ENCODE measurements around the gene CENPP. TPM values are rescaled to one million over a fixed set of nuclear protein-coding genes. Genes with fewer than 3 reads are reported as not detected.
"Not testable (repeated sequence)": the region's sequence is repeated elsewhere in the genome, so short reads cannot be mapped to it uniquely, and the experiment has no call there.

CENPP gene
- total RNA-seq, 1 experiment from 2014 or later = 10.3 TPM

- no peaks in the 10 kb centered on the region for H3K36me3 ChIP-seq (replicated peaks; ENCODE audit: control insufficient read depth, insufficient read depth, low read length)
- no peak for DNase-seq
- H3K4me3 ChIP-seq (ENCODE audit: insufficient read depth, low read depth, low read length) = no peak overlapping the region
- no peaks in the 10 kb centered on the region for H3K27me3 ChIP-seq (ENCODE audit: control insufficient read depth, insufficient read depth, low read length)
These were observed 83.2 kb downstream of the CENPP start for GRCh38 chr9:92408747-92409478.

DNA sequence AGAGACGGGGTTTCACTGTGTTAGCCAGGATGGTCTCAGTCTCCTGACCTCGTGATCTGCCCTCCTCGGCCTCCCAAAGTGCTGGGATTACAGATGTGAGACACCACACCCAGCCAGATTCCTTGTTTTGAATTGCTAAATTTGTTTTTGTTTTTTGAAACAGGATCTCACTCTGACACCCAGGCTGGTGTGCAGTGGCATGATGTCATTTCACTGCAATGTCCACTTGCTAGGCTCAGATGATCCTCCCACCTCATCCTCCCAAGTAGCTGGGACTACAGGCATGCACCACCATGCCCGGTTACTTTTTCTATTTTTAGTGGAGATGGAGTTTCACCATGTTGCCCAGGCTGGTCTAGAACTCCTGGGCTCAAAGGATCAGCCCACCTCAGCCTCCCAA is 85.4 kb downstream of the CENPP start:
- not testable (repeated sequence) for H3K27me3 ChIP-seq (ENCODE audit: control insufficient read depth, insufficient read depth, low read length); DNase-seq; H3K4me3 ChIP-seq (ENCODE audit: insufficient read depth, low read depth, low read length); H3K36me3 ChIP-seq (replicated peaks; ENCODE audit: control insufficient read depth, insufficient read depth, low read length)

DNA sequence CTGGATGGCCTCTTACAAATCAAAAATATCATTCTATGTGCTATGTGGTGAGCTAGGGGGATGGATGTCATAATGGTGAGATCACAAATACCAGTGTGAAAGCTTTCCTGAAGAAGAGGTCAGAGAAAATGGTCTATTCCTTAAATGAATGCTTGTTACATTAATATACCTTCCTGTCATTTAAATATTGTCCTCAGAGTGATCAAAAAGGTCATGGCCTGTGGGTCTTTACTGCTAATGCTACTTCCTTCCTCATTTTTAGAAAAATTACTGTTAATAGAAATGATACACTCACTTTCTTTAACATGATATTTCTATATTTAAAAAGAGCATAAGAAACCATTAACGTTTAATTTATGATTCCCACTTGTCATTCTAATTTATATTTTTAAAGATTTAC is 88.8 kb downstream of the CENPP start:
- Histone ChIP-seq H3K36me3 (replicated peaks; ENCODE audit: control insufficient read depth, insufficient read depth, low read length) (no peaks in the 10 kb centered on the region), H3K4me3 (ENCODE audit: insufficient read depth, low read depth, low read length) (no peak overlapping the region), H3K27me3 (ENCODE audit: control insufficient read depth, insufficient read depth, low read length) (no peaks in the 10 kb centered on the region)
- no peak for DNase-seq

- Histone ChIP-seq H3K27me3 (ENCODE audit: control insufficient read depth, insufficient read depth, low read length) (no peaks in the 10 kb centered on the region), H3K36me3 (replicated peaks; ENCODE audit: control insufficient read depth, insufficient read depth, low read length) (no peaks in the 10 kb centered on the region), H3K4me3 (ENCODE audit: insufficient read depth, low read depth, low read length) (no peak overlapping the region)
- DNase-seq = no peak
These were observed 97.0 kb downstream of the CENPP start for GRCh38 chr9:92422611-92423338.

- H3K27me3 ChIP-seq (ENCODE audit: control insufficient read depth, insufficient read depth, low read length) = no peaks in the 10 kb centered on the region
- H3K4me3 ChIP-seq (ENCODE audit: insufficient read depth, low read depth, low read length) = no peak overlapping the region
- H3K36me3 ChIP-seq (replicated peaks; ENCODE audit: control insufficient read depth, insufficient read depth, low read length) = no peaks in the 10 kb centered on the region
- no peak for DNase-seq
These were observed 97.9 kb downstream of the CENPP start for GRCh38 chr9:92423612-92424011.

- Histone ChIP-seq H3K27me3 (ENCODE audit: control insufficient read depth, insufficient read depth, low read length) (no peaks in the 10 kb centered on the region), H3K4me3 (ENCODE audit: insufficient read depth, low read depth, low read length) (no peak within 1 kb of the TSS), H3K36me3 (replicated peaks; ENCODE audit: control insufficient read depth, insufficient read depth, low read length) (no peaks in the 10 kb centered on the region)
- DNase-seq = no peak
These were observed 98.6 kb downstream of the CENPP start, which contains the start of gene OMD for GRCh38 chr9:92424340-92424739. Gene OMD, minus strand, starts transcription at chr9:92424471. Its CDS starts 6,913 bp downstream, at chr9:92417558.

DNA sequence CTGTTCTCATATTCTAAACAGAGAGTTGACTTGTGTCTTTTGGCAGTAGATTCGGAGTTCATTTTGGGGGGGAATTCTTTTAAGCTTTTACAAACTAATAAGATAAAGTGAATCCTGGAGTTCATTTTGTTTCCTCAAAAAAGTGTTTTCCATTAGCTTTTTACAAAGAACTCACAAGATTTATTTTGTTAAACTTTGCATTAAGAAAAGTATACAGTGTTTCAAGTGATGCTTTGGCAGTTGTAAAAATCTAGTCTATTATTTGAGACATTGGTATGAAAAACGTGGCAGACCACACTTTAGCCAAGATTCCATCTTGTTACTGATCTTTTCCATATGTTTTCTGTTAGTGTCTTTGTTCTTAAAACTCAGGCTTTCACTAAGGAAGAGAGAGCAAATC is 99.7 kb downstream of the CENPP start:
- Histone ChIP-seq H3K27me3 (ENCODE audit: control insufficient read depth, insufficient read depth, low read length) (no peaks in the 10 kb centered on the region), H3K36me3 (replicated peaks; ENCODE audit: control insufficient read depth, insufficient read depth, low read length) (no peaks in the 10 kb centered on the region), H3K4me3 (ENCODE audit: insufficient read depth, low read depth, low read length) (no peak overlapping the region)
- no peak for DNase-seq

DNA sequence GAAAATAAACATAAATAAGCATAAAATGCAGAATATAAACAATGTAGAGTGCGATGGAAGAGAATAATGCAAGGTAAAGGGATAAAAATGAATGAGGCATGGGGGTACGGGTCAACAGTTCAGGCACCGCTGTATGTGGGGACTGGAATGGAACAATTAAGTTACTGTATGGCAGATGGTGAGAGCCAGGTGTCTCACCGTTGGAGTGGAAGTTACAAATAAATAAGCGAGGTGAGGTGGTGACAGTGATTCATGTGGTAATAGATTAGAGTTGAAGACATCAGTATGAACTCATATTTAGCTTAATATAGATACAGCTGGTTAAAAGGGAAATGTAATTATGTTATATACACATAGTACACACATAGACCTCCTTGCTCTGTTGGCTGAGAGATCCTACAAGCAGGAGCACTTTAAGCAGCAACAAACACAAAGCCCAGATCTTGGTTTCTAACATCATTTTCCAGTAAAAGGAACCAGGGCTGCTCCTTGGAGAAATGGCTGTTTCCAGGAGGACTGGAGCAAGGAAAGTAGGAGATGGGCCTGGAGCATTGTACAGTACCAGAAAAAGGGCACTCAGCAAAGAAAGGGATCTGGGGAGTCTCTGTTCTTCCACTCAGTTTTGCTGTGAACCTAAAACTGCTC is 100.9 kb downstream of the CENPP start:
- H3K36me3 ChIP-seq (replicated peaks; ENCODE audit: control insufficient read depth, insufficient read depth, low read length) = no peaks in the 10 kb centered on the region

GRCh38 chr9:92429836-92430235 is 104.1 kb downstream of the CENPP start:
- no peaks in the 10 kb centered on the region for H3K36me3 ChIP-seq (replicated peaks; ENCODE audit: control insufficient read depth, insufficient read depth, low read length)
- no peaks in the 10 kb centered on the region for H3K27me3 ChIP-seq (ENCODE audit: control insufficient read depth, insufficient read depth, low read length)
- DNase-seq = no peak
- H3K4me3 ChIP-seq (ENCODE audit: insufficient read depth, low read depth, low read length) = no peak overlapping the region

More for the DNA sequence above, 100.9 kb downstream of the CENPP start:
- H3K4me3 ChIP-seq (ENCODE audit: insufficient read depth, low read depth, low read length) = no peak overlapping the region
- H3K27me3 ChIP-seq (ENCODE audit: control insufficient read depth, insufficient read depth, low read length) = no peaks in the 10 kb centered on the region
- DNase-seq = no peak

DNA sequence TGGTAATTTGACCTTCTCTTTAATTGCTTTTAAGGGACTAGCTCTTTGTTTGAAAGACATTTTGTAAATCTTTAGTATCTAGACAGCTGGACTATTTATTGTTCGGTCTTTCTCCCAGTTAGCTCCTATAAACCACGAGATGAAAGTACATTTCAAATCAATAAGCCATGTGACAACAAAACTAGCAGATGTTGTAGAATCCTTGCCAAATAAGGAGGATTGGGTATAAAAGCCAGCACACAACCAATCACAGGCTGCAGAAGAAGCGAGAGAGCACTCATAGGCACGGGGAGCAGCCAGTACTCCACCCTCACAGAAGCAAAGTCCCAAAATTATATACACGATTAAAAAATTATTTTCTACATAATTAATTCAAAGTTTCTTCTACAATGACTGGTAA is 106.6 kb downstream of the CENPP start:
- no peak for DNase-seq
- Histone ChIP-seq H3K36me3 (replicated peaks; ENCODE audit: control insufficient read depth, insufficient read depth, low read length) (no peaks in the 10 kb centered on the region), H3K27me3 (ENCODE audit: control insufficient read depth, insufficient read depth, low read length) (no peaks in the 10 kb centered on the region), H3K4me3 (ENCODE audit: insufficient read depth, low read depth, low read length) (no peak overlapping the region)

DNA sequence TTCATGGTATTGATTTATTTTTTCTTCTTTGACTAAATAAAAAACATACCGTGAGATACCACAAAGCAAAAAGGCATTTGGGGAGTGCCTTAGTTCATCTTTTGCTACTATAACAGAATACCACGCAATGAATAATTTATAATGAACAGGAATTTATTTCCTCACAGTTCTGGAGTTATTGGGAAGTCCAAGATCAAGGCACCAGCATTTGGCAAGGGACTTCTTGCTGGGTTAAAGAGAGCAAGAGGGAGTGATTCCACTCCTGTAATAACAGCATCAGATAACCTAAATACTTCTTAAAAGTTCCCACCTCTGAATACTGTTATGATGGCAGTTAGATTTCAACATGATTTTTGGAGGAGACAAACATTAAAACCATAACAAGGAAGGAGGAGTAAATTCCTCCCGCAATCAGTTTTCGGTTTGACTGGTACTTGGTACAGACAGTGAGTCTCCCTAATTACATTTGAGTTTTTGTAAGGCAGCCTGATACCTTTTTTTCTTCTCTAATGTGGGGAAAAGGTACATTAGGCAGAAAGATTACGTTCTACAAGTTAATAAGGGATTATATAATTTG is 107.3 kb downstream of the CENPP start:
- Histone ChIP-seq H3K27me3 (ENCODE audit: control insufficient read depth, insufficient read depth, low read length) (no peaks in the 10 kb centered on the region), H3K36me3 (replicated peaks; ENCODE audit: control insufficient read depth, insufficient read depth, low read length) (no peaks in the 10 kb centered on the region), H3K4me3 (ENCODE audit: insufficient read depth, low read depth, low read length) (no peak overlapping the region)
- DNase-seq = no peak

- no peak overlapping the region for H3K4me3 ChIP-seq (ENCODE audit: insufficient read depth, low read depth, low read length)
- H3K36me3 ChIP-seq (replicated peaks; ENCODE audit: control insufficient read depth, insufficient read depth, low read length) = no peaks in the 10 kb centered on the region
- DNase-seq = no peak
- no peaks in the 10 kb centered on the region for H3K27me3 ChIP-seq (ENCODE audit: control insufficient read depth, insufficient read depth, low read length)
These were observed 109.5 kb downstream of the CENPP start for GRCh38 chr9:92435263-92435662.

DNA sequence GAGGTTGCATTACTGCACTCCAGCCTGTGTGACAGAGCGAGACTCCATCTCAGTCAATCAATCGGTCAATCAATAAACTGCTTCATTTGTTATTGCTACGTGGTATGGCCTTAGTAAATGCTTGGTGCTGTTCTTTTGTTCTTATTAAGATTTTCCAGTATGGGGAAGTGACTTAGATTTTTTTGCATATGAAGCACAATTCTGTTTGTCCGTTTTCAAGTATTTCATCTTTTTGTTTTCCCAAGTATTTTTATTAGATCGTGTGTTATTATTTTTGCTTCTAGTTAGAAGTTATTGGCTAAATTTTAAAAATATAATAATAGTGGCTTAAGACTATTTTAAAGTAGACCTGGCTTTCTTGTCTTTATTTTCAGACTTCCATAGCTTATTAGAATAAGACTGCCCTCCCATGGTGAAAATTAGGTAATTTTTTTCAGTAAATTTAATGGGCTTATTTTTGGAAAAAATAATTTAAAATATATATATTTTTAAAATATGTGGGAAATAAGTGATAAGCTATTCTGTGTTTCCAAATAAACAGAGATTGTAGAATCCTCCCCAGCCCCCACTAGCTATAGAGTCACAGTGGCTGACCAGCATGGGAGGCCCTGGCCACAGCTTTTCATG is 113.3 kb downstream of the CENPP start:
- no peak for DNase-seq
- no peaks in the 10 kb centered on the region for H3K27me3 ChIP-seq (ENCODE audit: control insufficient read depth, insufficient read depth, low read length)
- H3K36me3 ChIP-seq (replicated peaks; ENCODE audit: control insufficient read depth, insufficient read depth, low read length) = no peaks in the 10 kb centered on the region
- H3K4me3 ChIP-seq (ENCODE audit: insufficient read depth, low read depth, low read length) = no peak overlapping the region

DNA sequence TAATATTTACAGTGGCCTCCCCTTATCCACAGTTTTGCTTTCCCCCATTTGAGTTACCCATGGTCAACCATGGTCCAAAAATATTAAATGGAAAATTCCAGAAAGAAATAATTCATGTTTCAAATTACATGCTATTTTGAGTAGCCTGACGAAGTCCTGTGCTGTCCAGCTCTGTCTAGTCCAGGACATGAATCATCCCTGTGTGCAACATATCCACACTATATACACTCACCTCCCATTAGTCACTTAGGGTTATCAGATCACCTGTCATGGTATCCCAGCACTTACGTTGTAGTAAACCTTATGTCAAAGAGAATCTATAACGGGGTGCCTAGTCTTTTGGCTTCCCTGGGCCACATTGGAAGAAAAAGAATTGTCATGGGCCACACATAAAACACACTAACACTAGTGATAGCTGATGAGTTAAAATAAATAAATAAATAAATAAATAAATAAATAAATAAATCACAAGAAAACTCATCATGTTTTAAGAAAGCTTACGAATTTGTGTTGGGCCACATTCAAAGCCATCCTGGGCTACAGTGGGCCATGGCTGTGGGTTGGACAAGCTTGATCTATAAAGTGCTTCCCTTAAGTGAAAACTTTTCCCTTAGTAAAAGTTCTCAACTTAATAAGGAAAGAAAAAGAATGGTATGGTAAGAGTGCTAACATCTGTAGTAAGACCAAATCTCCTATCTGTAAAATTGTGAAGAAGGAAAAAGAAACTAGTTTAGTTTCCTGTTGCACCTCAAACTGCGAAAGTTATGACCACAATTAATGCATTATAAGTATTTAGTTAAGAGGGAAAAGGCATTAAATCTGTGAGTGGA is 114.4 kb downstream of the CENPP start:
- Histone ChIP-seq H3K27me3 (ENCODE audit: control insufficient read depth, insufficient read depth, low read length) (no peaks in the 10 kb centered on the region), H3K36me3 (replicated peaks; ENCODE audit: control insufficient read depth, insufficient read depth, low read length) (no peaks in the 10 kb centered on the region), H3K4me3 (ENCODE audit: insufficient read depth, low read depth, low read length) (no peak overlapping the region)
- DNase-seq = no peak
